T-helper 1 cell treated with Interleukin-12 subunit alpha and Interleukin-12 subunit beta and Interleukin-4 antibody, amounts not matched to agents 30 μg/mL and 1 μg/mL, for 36 hours (primary cell): ENCODE measurements around the gene PFAS.
A peak's percentile ranks its signal among the peaks of the same experiment; 100 is the strongest.

Experiments used
- H3K27ac Mint-ChIP-seq: one replicate; pipeline ENCODE4 v1.8.0; 2021; ENCODE audit warnings: mild to moderate bottlenecking, mixed read lengths
- H3K27me3 Mint-ChIP-seq: one replicate; pipeline ENCODE4 v1.8.0; 2021; ENCODE audit warnings: low read depth, mixed read lengths
- H3K36me3 Mint-ChIP-seq: one replicate; pipeline ENCODE4 v1.8.0; 2021; ENCODE audit warnings: low read depth, mixed read lengths
- H3K4me1 Mint-ChIP-seq: one replicate; pipeline ENCODE4 v1.8.0; 2021; ENCODE audit warnings: low read depth, mixed read lengths
- H3K4me3 Mint-ChIP-seq: one replicate; pipeline ENCODE4 v1.8.0; 2021; ENCODE audit warnings: mild to moderate bottlenecking, moderate library complexity, mixed read lengths
- H3K9me3 Mint-ChIP-seq: one replicate; pipeline ENCODE4 v1.8.0; 2021; ENCODE audit warnings: mixed read lengths

The PFAS gene

DNA sequence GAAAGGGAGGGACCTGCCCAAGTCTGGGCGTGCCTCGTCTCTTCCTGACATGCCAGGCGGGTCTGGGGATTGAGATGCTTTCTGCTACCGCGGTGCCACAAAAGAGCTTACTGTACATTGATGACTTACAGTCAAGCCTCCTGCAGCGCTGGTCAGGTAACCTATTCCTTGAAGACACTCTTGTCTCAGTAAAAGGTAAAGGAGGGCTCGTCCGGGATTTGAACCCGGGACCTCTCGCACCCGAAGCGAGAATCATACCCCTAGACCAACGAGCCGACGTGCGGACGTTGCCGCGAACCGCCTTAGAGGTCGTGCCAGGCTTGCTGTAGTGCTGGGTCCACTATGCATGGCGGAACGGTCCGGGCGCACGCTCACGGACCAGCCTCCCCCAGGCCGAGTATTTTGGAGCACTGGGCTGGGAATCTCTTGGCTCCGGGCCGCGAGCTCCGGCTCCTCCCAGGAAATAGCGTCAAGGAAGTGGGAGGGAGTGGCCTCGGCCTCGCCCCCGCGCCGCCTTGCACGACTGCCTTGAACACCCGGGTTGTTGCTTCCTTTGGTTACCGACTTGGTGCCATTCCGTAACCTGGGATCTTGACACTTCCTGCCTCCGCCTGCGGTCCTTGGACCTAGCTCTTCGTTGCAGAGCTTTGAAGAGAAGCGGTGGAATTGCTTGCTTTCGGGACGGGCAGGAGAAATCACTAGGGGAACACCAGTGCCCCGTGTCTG is 26.3 kb upstream of the PFAS start:
- peak overlapping the region; percentile 99 for H3K27ac Mint-ChIP-seq
- peaks cover 3% of the 10 kb centered on the region for H3K27me3 Mint-ChIP-seq
- H3K36me3 Mint-ChIP-seq, result peaks cover 27% of the 10 kb centered on the region
- H3K9me3 Mint-ChIP-seq, result no peaks in the 10 kb centered on the region
- peaks cover 48% of the 10 kb centered on the region for H3K4me1 Mint-ChIP-seq
- peak overlapping the region; percentile 90 for H3K4me3 Mint-ChIP-seq

- peak overlapping the region; percentile 99 for H3K27ac Mint-ChIP-seq
- H3K36me3 Mint-ChIP-seq, result peaks cover 30% of the 10 kb centered on the region
- H3K4me3 Mint-ChIP-seq, result peak overlapping the region; percentile 90
- H3K27me3 Mint-ChIP-seq, result peaks cover 3% of the 10 kb centered on the region
- H3K9me3 Mint-ChIP-seq, result no peaks in the 10 kb centered on the region
- peaks cover 48% of the 10 kb centered on the region for H3K4me1 Mint-ChIP-seq
Observed at GRCh38 chr17:8223356-8224126, 25.5 kb upstream of the PFAS start.

DNA sequence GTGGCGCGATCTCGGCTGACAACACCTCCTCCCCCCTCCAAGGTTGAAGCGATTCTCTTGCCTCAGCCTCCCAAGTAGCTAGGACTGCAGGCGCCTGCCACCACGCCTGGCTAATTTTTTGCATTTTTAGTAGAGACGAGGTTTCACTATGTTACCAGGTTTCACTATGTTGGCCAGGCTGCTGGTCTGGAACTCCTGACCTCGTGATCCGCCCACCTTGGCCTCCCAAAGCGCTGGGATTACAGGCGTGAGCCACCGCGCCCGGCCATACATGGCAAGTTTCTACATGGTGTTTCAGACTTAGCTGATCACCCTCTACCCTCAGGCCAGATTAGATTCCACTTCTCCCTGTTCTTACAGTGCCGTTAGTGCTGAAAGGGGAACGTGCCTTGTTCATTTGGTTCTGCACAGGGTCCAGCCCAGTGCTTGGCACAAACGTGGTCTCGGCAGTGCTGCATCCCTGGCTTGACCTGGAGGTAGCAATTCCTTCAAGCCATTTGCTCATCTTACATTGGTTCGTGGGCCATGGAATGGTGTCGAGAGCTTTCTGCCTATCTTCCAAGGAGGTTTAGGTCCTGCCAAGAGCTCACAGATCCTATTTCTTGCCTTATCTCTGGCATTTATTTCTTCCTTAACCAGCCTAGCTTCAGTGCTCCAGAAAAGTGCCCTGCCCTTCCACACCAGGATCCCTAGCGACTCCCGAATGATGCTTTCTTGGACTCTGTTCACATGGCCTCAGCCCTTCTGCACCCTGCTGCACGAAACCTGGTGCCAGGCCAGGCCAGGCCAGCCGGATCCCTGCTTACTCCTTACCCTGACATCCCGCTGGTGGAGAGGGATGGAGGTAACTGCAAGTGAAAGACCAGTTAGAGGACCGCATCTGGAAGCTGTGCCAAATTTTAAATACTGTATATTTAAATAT is 23.9 kb upstream of the PFAS start:
- H3K27me3 Mint-ChIP-seq, result peaks cover 3% of the 10 kb centered on the region
- peak overlapping the region; percentile 77 for H3K27ac Mint-ChIP-seq
- H3K9me3 Mint-ChIP-seq, result no peaks in the 10 kb centered on the region
- peaks cover 48% of the 10 kb centered on the region for H3K4me1 Mint-ChIP-seq
- peaks cover 41% of the 10 kb centered on the region for H3K36me3 Mint-ChIP-seq
- peak overlapping the region; percentile 67 for H3K4me3 Mint-ChIP-seq

- Mint-ChIP-seq H3K4me3 (peak overlapping the region; percentile 39), H3K36me3 (peaks cover 45% of the 10 kb centered on the region), H3K27me3 (peaks cover 3% of the 10 kb centered on the region), H3K4me1 (peaks cover 43% of the 10 kb centered on the region), H3K27ac (peak overlapping the region; percentile 84), H3K9me3 (no peaks in the 10 kb centered on the region)
Observed at GRCh38 chr17:8225813-8226535, 23.1 kb upstream of the PFAS start.

GRCh38 chr17:8226536-8227237 is 22.4 kb upstream of the PFAS start:
- no peaks in the 10 kb centered on the region for H3K27me3 Mint-ChIP-seq
- H3K4me3 Mint-ChIP-seq, result peak overlapping the region; percentile 39
- peak overlapping the region; percentile 84 for H3K27ac Mint-ChIP-seq
- no peaks in the 10 kb centered on the region for H3K9me3 Mint-ChIP-seq
- H3K4me1 Mint-ChIP-seq, result peaks cover 39% of the 10 kb centered on the region
- H3K36me3 Mint-ChIP-seq, result peaks cover 47% of the 10 kb centered on the region

GRCh38 chr17:8227238-8227581 is 21.9 kb upstream of the PFAS start:
- H3K27ac Mint-ChIP-seq, result peak overlapping the region; percentile 84
- H3K4me1 Mint-ChIP-seq, result peaks cover 36% of the 10 kb centered on the region
- H3K27me3 Mint-ChIP-seq, result no peaks in the 10 kb centered on the region
- peaks cover 47% of the 10 kb centered on the region for H3K36me3 Mint-ChIP-seq
- peak overlapping the region; percentile 39 for H3K4me3 Mint-ChIP-seq
- no peaks in the 10 kb centered on the region for H3K9me3 Mint-ChIP-seq

DNA sequence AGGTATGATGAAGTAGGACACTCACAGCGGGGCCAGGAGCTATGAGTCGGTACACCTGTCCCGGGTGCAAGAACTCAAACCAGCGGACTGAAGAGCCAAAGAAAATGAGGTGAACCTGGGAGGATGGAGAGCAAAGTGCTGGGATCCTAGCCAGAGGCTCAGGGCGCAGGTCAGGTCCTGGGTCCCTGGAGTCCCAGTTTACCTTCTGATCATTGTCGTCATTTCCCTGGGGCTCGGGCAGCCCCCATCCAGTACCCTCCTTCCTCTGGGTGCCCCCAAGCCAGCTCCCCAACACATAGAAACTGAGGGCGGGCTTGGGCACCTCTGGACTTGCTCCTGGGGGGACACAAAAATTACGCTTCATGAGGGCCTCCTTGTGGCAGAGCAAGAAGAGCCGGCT is 17.4 kb upstream of the PFAS start:
- no peaks in the 10 kb centered on the region for H3K9me3 Mint-ChIP-seq
- peaks cover 64% of the 10 kb centered on the region for H3K36me3 Mint-ChIP-seq
- no peak overlapping the region for H3K4me3 Mint-ChIP-seq
- H3K27ac Mint-ChIP-seq, result no peak overlapping the region
- no peaks in the 10 kb centered on the region for H3K27me3 Mint-ChIP-seq
- peaks cover 15% of the 10 kb centered on the region for H3K4me1 Mint-ChIP-seq

DNA sequence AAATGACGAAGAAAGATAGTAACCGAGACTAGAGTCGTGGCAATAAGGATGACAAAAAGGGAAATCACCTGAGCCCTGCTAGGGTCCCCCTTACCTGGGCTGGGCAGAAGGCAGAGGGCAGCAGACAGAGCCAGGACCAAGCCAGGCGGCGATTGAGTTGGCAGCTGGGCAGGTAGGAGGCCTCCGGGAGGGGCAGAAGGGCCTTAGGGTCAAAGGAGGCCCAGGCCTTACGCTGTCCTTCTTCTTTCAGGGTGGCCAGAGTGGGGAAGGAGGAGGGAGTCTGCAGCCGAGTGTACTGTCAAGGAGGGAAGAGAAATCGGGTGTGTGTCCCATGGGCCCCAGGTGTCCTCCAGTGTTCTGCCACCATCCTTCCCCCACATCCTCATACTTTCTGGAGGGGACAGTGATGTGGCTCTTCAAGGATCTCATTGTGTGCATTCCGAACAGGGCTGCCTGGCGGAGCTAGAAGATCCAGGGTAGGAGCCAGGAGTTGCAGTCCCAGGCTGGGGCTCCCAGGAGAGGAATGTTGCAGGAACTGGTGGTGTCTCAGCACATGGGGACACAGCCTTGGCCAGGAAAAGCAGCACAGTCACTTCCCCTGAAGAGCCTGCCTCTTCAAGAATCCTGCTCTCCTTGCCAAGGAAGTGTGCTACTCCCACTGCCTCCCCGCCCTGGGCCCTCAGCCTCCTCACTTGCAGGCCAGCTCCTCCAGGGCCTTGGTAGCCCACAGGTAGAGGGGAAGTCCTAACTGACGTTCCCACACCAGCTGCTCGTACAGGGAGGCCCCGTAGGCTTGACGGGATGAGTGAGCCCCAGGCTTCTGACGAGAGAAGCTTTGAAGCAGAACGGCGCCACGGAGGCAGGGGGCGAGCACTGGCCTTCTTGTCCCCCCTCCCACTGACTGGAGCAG is 14.5 kb upstream of the PFAS start:
- Mint-ChIP-seq H3K27me3 (no peaks in the 10 kb centered on the region), H3K4me1 (peaks cover 9% of the 10 kb centered on the region), H3K27ac (no peak overlapping the region), H3K4me3 (no peak overlapping the region), H3K36me3 (peaks cover 57% of the 10 kb centered on the region), H3K9me3 (no peaks in the 10 kb centered on the region)

- peaks cover 10% of the 10 kb centered on the region for H3K4me1 Mint-ChIP-seq
- no peak overlapping the region for H3K4me3 Mint-ChIP-seq
- H3K27me3 Mint-ChIP-seq, result no peaks in the 10 kb centered on the region
- peaks cover 52% of the 10 kb centered on the region for H3K36me3 Mint-ChIP-seq
- no peak overlapping the region for H3K27ac Mint-ChIP-seq
- H3K9me3 Mint-ChIP-seq, result no peaks in the 10 kb centered on the region
Observed at GRCh38 chr17:8235676-8236075, 13.4 kb upstream of the PFAS start.

DNA sequence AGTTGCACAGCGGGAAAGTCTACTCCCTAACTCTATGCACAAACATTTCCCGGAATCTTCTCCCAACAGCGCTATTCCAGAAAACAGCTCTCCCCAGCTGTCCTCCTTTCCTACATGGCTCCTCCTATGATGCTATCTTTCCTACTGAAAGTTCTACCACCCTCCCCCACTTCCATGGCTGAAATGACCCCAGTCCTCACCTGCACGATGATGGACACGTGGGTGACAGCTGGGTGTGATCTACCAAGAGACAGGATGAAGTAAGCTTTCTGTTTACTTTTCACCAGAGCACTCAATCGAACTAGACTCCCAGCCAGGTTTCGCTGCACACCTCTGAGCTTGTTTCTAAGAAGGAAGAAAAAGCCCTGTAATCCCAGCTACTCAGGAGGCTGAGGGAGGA is 11.9 kb upstream of the PFAS start:
- Mint-ChIP-seq H3K27me3 (no peaks in the 10 kb centered on the region), H3K27ac (no peak overlapping the region), H3K9me3 (no peaks in the 10 kb centered on the region), H3K4me3 (no peak overlapping the region), H3K36me3 (peaks cover 43% of the 10 kb centered on the region), H3K4me1 (peaks cover 10% of the 10 kb centered on the region)

- H3K27me3 Mint-ChIP-seq, result no peaks in the 10 kb centered on the region
- H3K27ac Mint-ChIP-seq, result no peak overlapping the region
- H3K9me3 Mint-ChIP-seq, result no peaks in the 10 kb centered on the region
- H3K4me3 Mint-ChIP-seq, result no peak overlapping the region
- H3K4me1 Mint-ChIP-seq, result peaks cover 10% of the 10 kb centered on the region
- peaks cover 42% of the 10 kb centered on the region for H3K36me3 Mint-ChIP-seq
Observed at GRCh38 chr17:8237886-8238285, 11.2 kb upstream of the PFAS start.

DNA sequence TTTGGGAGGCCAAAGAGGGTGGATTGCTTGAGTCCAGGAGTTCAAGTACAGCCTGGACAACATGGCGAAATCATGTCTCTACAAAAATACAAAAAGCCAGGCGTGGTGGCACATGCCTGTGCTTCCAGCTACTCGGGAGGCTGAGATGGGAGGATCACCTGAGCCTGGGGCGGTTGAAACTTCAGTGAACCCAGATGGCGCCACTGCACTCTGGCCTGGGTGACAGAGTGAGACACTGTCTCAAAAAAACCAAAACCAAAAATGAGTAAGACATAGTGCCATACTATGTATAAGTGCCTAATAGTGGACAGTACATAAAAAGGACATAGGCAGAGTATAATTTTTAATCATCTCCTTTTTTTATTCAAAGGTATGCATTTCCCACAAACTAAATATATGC is 5.3 kb upstream of the PFAS start:
- Mint-ChIP-seq H3K4me1 (peaks cover 26% of the 10 kb centered on the region), H3K27me3 (no peaks in the 10 kb centered on the region), H3K36me3 (peaks cover 29% of the 10 kb centered on the region), H3K27ac (peak overlapping the region; percentile 55), H3K4me3 (peak overlapping the region; percentile 22), H3K9me3 (no peaks in the 10 kb centered on the region)

DNA sequence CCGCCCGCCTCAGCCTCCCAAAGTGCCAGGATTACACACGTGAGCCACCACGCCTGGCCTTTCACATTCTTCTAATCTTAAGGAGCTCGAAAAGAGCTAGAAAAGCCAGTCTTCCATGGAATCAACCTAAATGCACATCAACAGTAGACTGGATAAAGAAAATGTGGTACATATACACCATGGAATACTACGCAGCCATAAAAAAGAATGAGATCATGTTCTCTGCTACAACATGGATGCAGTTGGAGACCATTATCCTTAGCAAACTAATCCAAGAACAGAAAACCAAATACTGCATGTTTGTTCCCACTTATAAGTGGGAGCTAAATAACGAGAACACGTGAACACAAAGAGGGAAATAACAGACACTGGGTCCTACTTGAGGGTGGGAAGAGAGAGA is 4.3 kb upstream of the PFAS start:
- Mint-ChIP-seq H3K27ac (no peak overlapping the region), H3K36me3 (peaks cover 27% of the 10 kb centered on the region), H3K4me3 (no peak overlapping the region), H3K9me3 (no peaks in the 10 kb centered on the region), H3K27me3 (no peaks in the 10 kb centered on the region), H3K4me1 (peaks cover 33% of the 10 kb centered on the region)
